Heart right ventricle (tissue), 16 donors: Measurements from ENCODE around the gene SPDYE18. TPM values are rescaled to one million over a fixed set of nuclear protein-coding genes. Genes with fewer than 3 reads are reported as not detected.
"Not testable (repeated sequence)": the region's sequence is repeated elsewhere in the genome, so short reads cannot be mapped to it uniquely, and the experiment has no call there.

Source experiments
- ATAC-seq, 8 donors: fragments of 200-7000 bp; cut with Tn5 transposase; one replicate each; pipeline ENCODE4 v1.9.1; 2020; ENCODE audit warnings: mild to moderate bottlenecking in 8 of 8, moderate library complexity in 8 of 8, moderate number of reproducible peaks in 1 of 8
- DNase-seq, 2 donors: peaks; one replicate each; pipeline ENCODE4 v3.0.0-alpha.2; 2020
- H3K27ac ChIP-seq, 10 donors: fragments of 200-600 bp; sonication (generic) in 2 of 10; one replicate each; pipeline versions ENCODE4 v1.5.0 to v1.8.0; 2020 to 2022; ENCODE audit warnings: mild to moderate bottlenecking in 3 of 10
- H3K27me3 ChIP-seq, 7 donors: fragments of 200-600 bp; one replicate each; pipeline ENCODE4 v1.8.0; 2021 to 2022; ENCODE audit warnings: mild to moderate bottlenecking in 2 of 7
- H3K36me3 ChIP-seq, 9 donors: fragments of 200-600 bp; sonication (generic) in 1 of 9; one replicate each; pipeline versions ENCODE4 v1.5.0 to v1.8.0; 2020 to 2022; ENCODE audit warnings: mild to moderate bottlenecking in 2 of 9
- H3K4me1 ChIP-seq, 9 donors: fragments of 200-600 bp; sonication (generic) in 1 of 9; one replicate each; pipeline versions ENCODE4 v1.5.0 to v1.8.0; 2020 to 2022; ENCODE audit warnings: mild to moderate bottlenecking in 4 of 9
- H3K4me3 ChIP-seq, 10 donors: fragments of 200-600 bp; sonication (generic) in 2 of 10; one replicate each; pipeline versions ENCODE4 v1.5.0 to v1.8.0; 2020 to 2022; ENCODE audit warnings: mild to moderate bottlenecking in 7 of 10, moderate library complexity in 2 of 10
- H3K9me3 ChIP-seq, 11 donors: fragments of 200-600 bp in 10 of 11; sonication (generic) in 2 of 11; one replicate each; pipeline versions ENCODE4 v1.5.0 to v1.8.0; 2013 to 2022; ENCODE audit warnings: mild to moderate bottlenecking in 2 of 11, control low read depth in 1 of 11, moderate library complexity in 1 of 11
- WGBS, 2 donors: extraction: QIAGEN DNeasy Blood & Tissue Kit; methylation state at CpG; one replicate each; pipeline ENCODE4 v1.1.7; 2013; ENCODE audit warnings: inconsistent platforms in 1 of 2; 5-methylcytosine and 5-hydroxymethylcytosine counted together
- intact Hi-C, 10 donors: fragments of 100-400 bp; cut with DNase I; formaldehyde crosslinking; loops; one replicate each; pipeline versions ENCODE4 v1.11.1 to v1.14.2; 2022
- long read RNA-seq, 3 donors: library from polyadenylated mRNA; unstranded; transcript quantifications; one replicate each; pipeline ENCODE4 v2.0.0, GENCODE V29; 2020 to 2021
- polyA plus RNA-seq, 2 donors: library from polyadenylated mRNA; stranded (reverse); fragments of 200-250 nt; gene quantifications; one replicate each; pipeline ENCODE4 v1.2.3, GENCODE V29; 2013
- total RNA-seq, 10 donors: library from RNA; stranded (reverse); fragmentation: NEBNext Ultra II Directional in 3 of 10; extraction: Animal tissue kit (Norgen Biotek cat#: 25700) in 3 of 10; gene quantifications; one replicate each; pipeline versions ENCODE4 v1.2.1 to v1.2.4, GENCODE V29; 2021 to 2023
- donor health status: Arrhythmogenic right ventricular cardiomyopathy.
- donor health status: ischemic (EF 13 %, LVEDD 7.1; RV severe dilation, severe dysfunction).
- donor health status: healthy with polysubstance abuse.
- donor health status: DM: no; HTN: yes; CAD: no.
- donor health status: DM: no; HTN: no; CAD: no.
- donor health status: ischemic (EF 25% LVEDD 6.9; RV normal size, moderate dysfunction).
- donor health status: ischemic (EF 25% LVEDD 5.7; RV mildly dilated, moderate dysfunction).
- donor health status: healthy.
- donor health status: DM: yes; HTN: yes; CAD: no.
- donor health status: Ischemic cardiomyopathy.
- donor health status: ischemic (EF 35%, LVEDD 5.7; RV mildly dilated, moderate dysfunction).
- donor health status: nonischemic (EF 11% LVEDD 7.7; RV severe dilation, severe dysfunction).
- donor health status: DM: yes; HTN: yes; CAD: no.
- donor health status: PGD.
- donor health status: ischemic (EF 29% LVEDD 5.4; RV normal size, mild dysfunction).
- donor health status: nonischemic (EF 23%, LVEDD 6.1; RV moderate dilation, normal function).

SPDYE18 gene
- total RNA-seq (under 1 TPM in 5 of 10 donors, not detected in 5; 0.33 to 0.92 (median 0.46) TPM), polyA plus RNA-seq (under 1 TPM; 0.17 to 0.29 TPM)
- long read RNA-seq, donor 1: 0 reads
- long read RNA-seq, donor 2, partial matches to known transcripts: 0 of 1 reads
- long read RNA-seq, donor 2, other reads (novel, unspliced or antisense): 1 of 1 reads
- long read RNA-seq, donor 3, partial matches to known transcripts: 0 of 1 reads
- long read RNA-seq, donor 3, other reads (novel, unspliced or antisense): 1 of 1 reads

GRCh38 chr7:77062557-77062956 lies at the start of gene SPDYE18:
SPDYE18 (minus strand) TSS chr7:77062558; CDS start chr7:77060512, 2,046 bp downstream.
- H3K4me3 ChIP-seq, H3K27me3 ChIP-seq, ATAC-seq, intact Hi-C loops, H3K27ac ChIP-seq, H3K4me1 ChIP-seq, H3K9me3 ChIP-seq, DNase-seq, H3K36me3 ChIP-seq: not testable (repeated sequence)
- 92 to 94% methylated on average over 3 to 4 of the region's 4 CpGs for WGBS, 2 donors

GRCh38 chr7:77108362-77108761 lies 46.0 kb upstream of the SPDYE18 start:
- intact Hi-C loops, H3K27me3 ChIP-seq, H3K4me3 ChIP-seq, H3K4me1 ChIP-seq, H3K27ac ChIP-seq, H3K9me3 ChIP-seq, DNase-seq, ATAC-seq: not testable (repeated sequence)
- WGBS, 2 donors: 92 to 96% methylated on average over 1 of the region's 1 CpG
- peaks cover 0 to 24% (median 0%) of the 10 kb centered on the region in 9 donors for H3K36me3 ChIP-seq

GRCh38 chr7:77107659-77108058 lies 45.3 kb upstream of the SPDYE18 start:
- WGBS, 2 donors: 17 to 28% methylated on average over 3 of the region's 3 CpGs
- intact Hi-C loops, H3K9me3 ChIP-seq, H3K4me3 ChIP-seq, DNase-seq, H3K4me1 ChIP-seq, H3K27ac ChIP-seq, H3K27me3 ChIP-seq: not testable (repeated sequence)
- peaks cover 0 to 24% (median 0%) of the 10 kb centered on the region in 9 donors for H3K36me3 ChIP-seq
- peak in 2 of 8 donors; percentile 35 to 65 for ATAC-seq

GRCh38 chr7:77105904-77106303 lies 43.5 kb upstream of the SPDYE18 start:
- H3K27me3 ChIP-seq, H3K27ac ChIP-seq, H3K4me3 ChIP-seq, H3K9me3 ChIP-seq, DNase-seq, ATAC-seq, intact Hi-C loops, H3K4me1 ChIP-seq: not testable (repeated sequence)
- H3K36me3 ChIP-seq: peaks cover 0 to 24% (median 0%) of the 10 kb centered on the region in 9 donors
- 91 to 93% methylated on average over 3 of the region's 3 CpGs for WGBS, 2 donors

- H3K36me3 ChIP-seq, H3K27me3 ChIP-seq, H3K4me3 ChIP-seq, H3K9me3 ChIP-seq, H3K4me1 ChIP-seq, DNase-seq, intact Hi-C loops, H3K27ac ChIP-seq, ATAC-seq: not testable (repeated sequence)
Observed at GRCh38 chr7:77102671-77103070, 40.3 kb upstream of the SPDYE18 start.

- H3K9me3 ChIP-seq, H3K36me3 ChIP-seq, H3K4me3 ChIP-seq, H3K4me1 ChIP-seq, ATAC-seq, H3K27ac ChIP-seq, DNase-seq, H3K27me3 ChIP-seq, intact Hi-C loops: not testable (repeated sequence)
- 85 to 97% methylated on average over 1 of the region's 1 CpG for WGBS, 2 donors
Observed at GRCh38 chr7:77101187-77101586, 38.8 kb upstream of the SPDYE18 start.

- H3K4me1 ChIP-seq, H3K27me3 ChIP-seq, intact Hi-C loops, ATAC-seq, H3K9me3 ChIP-seq, H3K27ac ChIP-seq, H3K36me3 ChIP-seq, DNase-seq, H3K4me3 ChIP-seq: not testable (repeated sequence)
- 94 to 97% methylated on average over 3 of the region's 3 CpGs for WGBS, 2 donors
Observed at GRCh38 chr7:77100501-77100900, 38.1 kb upstream of the SPDYE18 start.

- H3K4me3 ChIP-seq, H3K27me3 ChIP-seq, H3K9me3 ChIP-seq, DNase-seq, intact Hi-C loops, ATAC-seq, H3K4me1 ChIP-seq, H3K36me3 ChIP-seq, H3K27ac ChIP-seq: not testable (repeated sequence)
- WGBS, 2 donors: 41 to 71% methylated on average over 2 of the region's 2 CpGs
Observed at GRCh38 chr7:77092301-77092700, 29.9 kb upstream of the SPDYE18 start.

GRCh38 chr7:77082192-77082591 lies 19.8 kb upstream of the SPDYE18 start:
- H3K4me3 ChIP-seq, H3K9me3 ChIP-seq, H3K27ac ChIP-seq, H3K4me1 ChIP-seq, ATAC-seq, intact Hi-C loops, H3K27me3 ChIP-seq, DNase-seq: not testable (repeated sequence)
- 84 to 93% methylated on average over 1 of the region's 1 CpG for WGBS, 2 donors
- peaks cover 0 to 12% (median 0%) of the 10 kb centered on the region in 9 donors for H3K36me3 ChIP-seq

- H3K27me3 ChIP-seq, H3K9me3 ChIP-seq, intact Hi-C loops, DNase-seq, H3K4me3 ChIP-seq, H3K27ac ChIP-seq, ATAC-seq, H3K4me1 ChIP-seq: not testable (repeated sequence)
- WGBS, 2 donors: 79 to 90% methylated on average over 2 of the region's 2 CpGs
- peaks cover 0 to 12% (median 0%) of the 10 kb centered on the region in 9 donors for H3K36me3 ChIP-seq
Observed at GRCh38 chr7:77080236-77080635, 17.9 kb upstream of the SPDYE18 start.

GRCh38 chr7:77079624-77080023 lies 17.3 kb upstream of the SPDYE18 start:
- peak overlapping the region in 3 of 10 donors; percentile 19 to 58 (median 35) for H3K27ac ChIP-seq
- H3K4me3 ChIP-seq, H3K27me3 ChIP-seq, H3K9me3 ChIP-seq, intact Hi-C loops, DNase-seq, H3K4me1 ChIP-seq: not testable (repeated sequence)
- H3K36me3 ChIP-seq: peaks cover 0 to 12% (median 0%) of the 10 kb centered on the region in 9 donors
- peak in 4 of 8 donors; percentile 8 to 39 (median 26) for ATAC-seq
- WGBS, 2 donors: 52 to 56% methylated on average over 4 to 5 of the region's 5 CpGs

- H3K27ac ChIP-seq: peak overlapping the region in 5 of 10 donors; percentile 16 to 58 (median 20)
- H3K4me1 ChIP-seq, H3K9me3 ChIP-seq, intact Hi-C loops, H3K4me3 ChIP-seq, H3K27me3 ChIP-seq: not testable (repeated sequence)
- ATAC-seq (peak; percentile 87 to 100 (median 96)), DNase-seq (peak in 1 of 2 donors; percentile 5)
- peaks cover 0 to 12% (median 0%) of the 10 kb centered on the region in 9 donors for H3K36me3 ChIP-seq
Observed at GRCh38 chr7:77079112-77079511, 16.8 kb upstream of the SPDYE18 start.
